AML-193 (cell line): ENCODE data around the gene CARD10.
"Not testable (repeated sequence)": the region's sequence is repeated elsewhere in the genome, so short reads cannot be mapped to it uniquely, and the experiment has no call there.

Experiments
- DNase-seq, 2 experiments: peaks; one replicate each; lab custom pipeline; 2025; lab: John Stamatoyannopoulos, UW

Gene CARD10

DNA sequence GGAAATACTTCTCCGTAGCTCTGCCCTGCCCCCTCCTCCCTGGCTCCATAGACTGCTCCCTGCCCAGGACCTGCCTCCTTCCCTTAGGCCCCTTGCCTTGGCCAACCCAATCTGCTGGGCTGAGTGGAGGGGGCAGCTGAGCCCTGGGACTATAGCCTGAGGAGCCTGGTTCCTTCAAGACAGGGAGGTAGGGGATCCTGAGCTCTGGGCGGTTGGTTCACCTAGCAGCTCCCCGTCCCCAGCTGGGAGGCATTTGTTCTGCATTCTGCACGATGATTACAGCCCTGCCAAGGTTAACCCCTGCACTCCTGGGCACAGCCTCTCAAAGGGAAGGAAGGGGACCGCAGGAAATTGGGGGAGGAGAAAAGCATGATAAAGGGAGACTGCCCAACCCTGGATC is 37.5 kb upstream of the CARD10 start:
- no peak for DNase-seq

GRCh38 chr22:37555029-37555428 is 35.8 kb upstream of the CARD10 start:
- no peak for DNase-seq

GRCh38 chr22:37553725-37554124 is 34.5 kb upstream of the CARD10 start:
- no peak for DNase-seq

DNA sequence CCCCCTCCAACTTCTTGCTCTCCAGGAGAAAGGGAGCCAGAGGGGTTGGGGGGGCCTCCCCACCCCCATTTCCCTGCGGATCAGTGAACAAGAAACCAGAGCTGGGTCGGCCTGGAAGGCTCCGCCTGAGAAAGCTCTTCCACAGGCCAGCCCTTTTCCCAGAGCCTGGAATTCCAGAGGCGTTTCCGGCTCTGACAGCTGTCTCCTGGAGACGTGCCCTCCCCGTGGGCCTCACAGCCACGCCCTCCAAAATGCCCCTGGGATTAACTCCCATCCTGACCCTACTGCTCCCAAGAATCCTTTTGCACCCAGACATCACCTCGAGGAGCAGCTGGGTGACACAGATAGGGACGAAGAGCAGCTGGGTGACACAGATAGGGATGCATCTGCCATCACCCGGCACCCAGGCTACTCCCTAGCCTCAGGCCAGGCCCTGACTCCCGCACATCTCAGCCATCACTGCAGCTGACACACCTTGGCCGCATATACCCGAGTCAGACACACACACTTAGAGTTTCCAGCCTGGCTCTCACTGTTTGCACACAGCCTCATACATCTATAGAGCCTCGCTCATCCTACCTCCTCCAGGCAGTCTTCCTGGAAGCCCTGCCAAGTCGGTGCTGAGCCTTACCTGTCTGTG is 33.4 kb upstream of the CARD10 start:
- DNase-seq = no peak

DNA sequence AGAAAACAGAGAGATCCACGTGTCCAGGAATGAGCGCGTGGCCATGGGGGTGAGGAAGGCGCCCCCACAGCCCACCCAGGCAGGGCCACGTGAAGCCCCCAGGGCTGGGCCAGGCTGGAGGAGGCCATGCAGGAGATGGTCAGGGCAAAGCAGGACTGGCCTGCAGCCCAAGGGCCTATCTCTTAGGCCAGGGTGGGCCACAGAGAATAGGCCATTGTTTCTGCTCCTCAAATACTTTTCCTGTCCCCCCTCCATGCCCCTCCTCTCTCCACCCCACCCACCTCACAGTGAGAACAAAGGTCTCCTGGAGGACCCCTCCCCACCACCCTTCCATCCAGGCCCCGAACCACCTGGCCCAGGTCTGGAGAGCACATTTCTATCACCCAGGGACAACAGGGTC is 32.8 kb upstream of the CARD10 start:
- DNase-seq = no peak

- not testable (repeated sequence) for DNase-seq
These were observed 31.7 kb upstream of the CARD10 start for GRCh38 chr22:37550921-37551320.

DNA sequence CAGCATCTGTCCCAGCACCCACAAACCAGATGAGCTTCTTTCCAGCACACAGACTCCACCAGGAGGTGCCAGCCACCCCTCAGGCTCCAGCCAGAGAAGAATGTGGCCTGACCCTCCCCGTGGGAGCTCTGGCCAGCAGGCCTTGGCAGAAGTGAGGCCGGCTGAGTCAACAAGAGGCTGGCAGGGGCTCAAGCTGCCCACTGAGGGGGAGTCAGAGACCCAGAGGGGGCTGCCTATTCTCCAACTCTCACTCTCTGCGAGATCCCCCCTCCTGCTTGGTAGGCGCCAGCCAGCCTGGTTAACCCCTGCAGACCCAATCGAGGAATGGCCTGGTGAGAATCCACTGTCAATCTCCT is 30.5 kb upstream of the CARD10 start:
- DNase-seq = no peak

DNA sequence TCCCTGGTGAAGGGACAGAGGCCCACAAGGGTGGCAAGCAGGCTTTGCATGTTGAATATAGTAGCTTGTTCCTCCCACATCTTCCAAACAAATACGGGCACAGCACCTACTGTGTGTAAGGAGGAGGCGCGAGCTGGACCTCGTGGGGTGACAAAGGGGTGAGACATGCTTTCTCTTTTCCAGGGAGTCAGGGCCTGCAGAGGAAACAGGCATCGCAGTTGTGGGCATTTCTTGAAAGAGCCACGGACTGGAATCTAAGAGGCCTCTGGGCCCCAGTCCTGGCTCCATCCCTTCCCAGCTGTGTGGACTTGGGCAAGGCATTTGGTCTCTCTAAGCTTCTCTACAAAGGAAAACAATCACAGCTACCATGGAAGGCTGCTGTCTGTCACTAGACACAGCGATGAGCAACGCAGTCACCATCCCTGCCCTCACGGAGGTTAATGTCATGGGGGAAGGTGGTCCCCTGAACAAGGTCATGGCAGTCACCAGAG is 28.1 kb upstream of the CARD10 start:
- no peak for DNase-seq

GRCh38 chr22:37546437-37547250 is 27.4 kb upstream of the CARD10 start:
- DNase-seq = no peak

GRCh38 chr22:37545703-37546436 is 26.7 kb upstream of the CARD10 start:
- no peak for DNase-seq

- peak; percentile 36 to 38 for DNase-seq
These were observed 25.9 kb upstream of the CARD10 start for GRCh38 chr22:37544955-37545702.

- no peak for DNase-seq
These were observed 23.7 kb upstream of the CARD10 start for GRCh38 chr22:37542959-37543358.

DNA sequence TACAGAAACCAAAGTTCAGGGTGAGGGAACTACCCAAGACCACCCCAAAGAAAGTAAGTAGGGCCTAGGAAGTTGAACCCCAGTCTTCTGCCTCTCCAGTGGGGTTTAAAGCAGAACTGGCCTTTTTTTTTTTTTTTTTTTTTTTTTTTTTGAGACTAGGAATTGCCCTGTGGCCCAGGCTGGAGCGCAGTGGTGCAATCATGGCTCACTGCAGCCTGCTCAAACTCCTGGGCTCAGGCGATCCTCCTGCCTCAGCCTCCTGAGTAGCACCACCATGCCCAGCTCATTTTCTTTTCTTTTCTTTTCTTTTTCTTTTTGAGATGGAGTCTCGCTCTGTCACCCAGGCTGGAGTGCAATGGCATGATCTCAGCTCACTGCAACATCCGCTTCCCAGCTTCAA is 23.2 kb upstream of the CARD10 start:
- not testable (repeated sequence) for DNase-seq

GRCh38 chr22:37539790-37540189 is 20.6 kb upstream of the CARD10 start:
- DNase-seq = not testable (repeated sequence)

GRCh38 chr22:37538590-37539357 is 19.6 kb upstream of the CARD10 start:
- DNase-seq = peak; percentile 87

- DNase-seq = no peak
These were observed 15.9 kb upstream of the CARD10 start for GRCh38 chr22:37535159-37535558.

- no peak for DNase-seq
These were observed 15.2 kb upstream of the CARD10 start for GRCh38 chr22:37534445-37534844.

DNA sequence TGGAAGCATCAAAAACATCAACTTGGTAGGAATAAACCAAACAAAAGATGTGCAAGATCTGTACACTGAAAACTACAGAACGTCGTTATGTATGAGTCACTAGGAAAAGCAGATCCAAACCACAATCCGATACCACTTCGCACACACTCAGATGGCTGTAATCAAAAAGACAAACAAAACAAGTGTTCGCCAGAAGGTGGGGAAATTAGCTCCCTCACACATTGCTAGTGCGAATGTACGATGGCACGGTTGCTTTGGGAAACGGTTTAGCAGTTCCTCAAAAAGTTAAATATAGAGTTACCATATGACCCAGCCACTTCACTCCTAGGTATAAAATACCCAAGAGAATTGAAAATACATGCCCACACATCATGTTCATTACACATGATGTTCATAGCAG is 14.8 kb upstream of the CARD10 start:
- DNase-seq = peak; percentile 41 to 44

DNA sequence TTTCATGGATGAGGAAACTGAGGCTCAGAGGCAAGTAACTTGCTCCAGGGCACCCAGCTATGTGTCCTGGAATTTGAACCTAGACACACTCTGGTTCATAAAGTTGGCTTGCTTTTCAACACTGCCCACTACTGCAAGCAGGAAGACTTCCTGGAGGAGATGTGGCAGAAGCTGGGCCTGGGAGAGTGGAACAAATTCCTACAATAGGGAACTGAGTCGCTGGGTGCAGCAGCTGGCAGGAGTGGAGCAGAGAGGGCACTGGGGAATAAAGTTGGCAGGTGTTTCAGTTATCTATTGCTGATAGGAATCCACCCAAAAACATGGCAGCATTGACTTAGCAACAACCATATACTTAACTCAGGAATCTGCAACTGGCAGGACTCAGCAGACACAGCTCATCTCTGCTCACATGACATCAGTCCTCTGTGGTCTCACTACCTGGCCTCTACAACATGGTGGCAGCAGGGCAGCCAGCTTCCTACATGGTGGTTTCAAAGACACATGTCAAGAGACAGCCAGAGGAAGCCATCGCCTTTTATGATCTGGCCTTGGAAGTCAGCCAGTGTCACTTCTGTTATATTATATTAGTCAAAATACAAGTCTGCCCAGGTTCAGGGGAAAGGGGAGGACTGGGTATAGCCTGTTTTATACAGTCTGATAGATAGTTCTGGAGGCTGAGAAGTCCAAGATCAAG is 10.6 kb upstream of the CARD10 start:
- DNase-seq = no peak

DNA sequence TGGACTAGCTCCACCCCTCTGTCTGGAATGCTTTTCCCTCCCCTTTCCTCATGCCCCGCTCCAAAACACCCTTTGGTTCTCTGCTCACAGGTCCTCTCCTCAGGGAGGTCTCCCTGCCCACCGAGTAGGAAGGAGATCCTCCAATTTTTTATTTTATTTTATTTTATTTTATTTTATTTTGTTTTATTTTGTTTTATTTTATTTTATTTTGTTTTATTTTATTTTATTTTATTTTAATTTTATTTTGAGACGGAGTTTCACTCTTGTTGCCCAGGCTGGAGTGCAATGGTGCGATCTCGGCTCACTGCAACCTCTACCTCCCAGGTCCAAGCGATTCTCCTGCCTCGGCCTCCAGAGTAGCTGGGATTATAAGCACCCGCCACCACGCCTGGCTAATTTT is 8.7 kb upstream of the CARD10 start:
- not testable (repeated sequence) for DNase-seq
